ENCODE results near the gene OASL. TPM values are rescaled to one million over a fixed set of nuclear protein-coding genes. Genes with fewer than 3 reads are reported as not detected.

Gene OASL
- total RNA-seq, 4 donors from 2014 or later = 5.2 to 18.7 (median 11.5) TPM

- DNase-seq = peak; percentile 68
- peak overlapping the region; percentile 83 to 93 (median 89) for H3K27ac ChIP-seq
- in situ Hi-C loops (cut with MboI; ENCODE audit: low pct_ligation_motif_present in 1 of 4, low pct_unique_long_range_greater_than_20kb in 1 of 4, low sequenced_read_pairs in 3 of 4) = no loop called here
Observed at GRCh38 chr12:120979862-120980696, 59.0 kb downstream of the OASL start.

GRCh38 chr12:120979220-120979861 is 59.7 kb downstream of the OASL start:
- intact Hi-C loops (cut with DNase I; ENCODE audit: low total_unique reads) (no loop called here), in situ Hi-C loops (cut with MboI; ENCODE audit: low pct_ligation_motif_present in 1 of 4, low pct_unique_long_range_greater_than_20kb in 1 of 4, low sequenced_read_pairs in 3 of 4) (no loop called here)
- peaks cover 0 to under 1% (median 0%) of the 10 kb centered on the region in 4 donors for H3K36me3 ChIP-seq
- H3K4me1 ChIP-seq = peaks cover 0 to 46% (median 22%) of the 10 kb centered on the region in 4 donors
- H3K27ac ChIP-seq = peak overlapping the region; percentile 83 to 93 (median 89)
- H3K27me3 ChIP-seq = no peaks in the 10 kb centered on the region
- H3K4me3 ChIP-seq = peak overlapping the region; percentile 0 to 58 (median 52)
- 40 to 48% methylated on average over 2 to 10 of the region's 10 CpGs for WGBS, 2 donors (ENCODE audit: low coverage in 1 of 2)
- H3K9me3 ChIP-seq = no peaks in the 10 kb centered on the region
- peak in 1 of 5 experiments; percentile 16 for TF ChIP-seq CTCF (IDR thresholded peaks at IDR 0.05)
- no peak for TF ChIP-seq EP300 (IDR thresholded peaks at IDR 0.05; ENCODE audit: low read depth)
- no peak for DNase-seq

More at GRCh38 chr12:120979862-120980696, 59.0 kb downstream of the OASL start:
- whole genome bisulfite sequencing, 2 donors (ENCODE audit: low coverage in 1 of 2) = 42% methylated on average over 11 of the region's 11 CpGs; no CpG with 5 or more reads in 1 of the 2 donors
- intact Hi-C loops (cut with DNase I; ENCODE audit: low total_unique reads) = no loop called here
- TF ChIP-seq POLR2AphosphoS5 (IDR thresholded peaks at IDR 0.05) (no peak), POLR2A (IDR thresholded peaks at IDR 0.05) (no peak), CTCF (IDR thresholded peaks at IDR 0.05) (no peak), EP300 (IDR thresholded peaks at IDR 0.05; ENCODE audit: low read depth) (no peak)
- Histone ChIP-seq H3K9me3 (no peaks in the 10 kb centered on the region), H3K27me3 (no peaks in the 10 kb centered on the region), H3K36me3 (no peaks in the 10 kb centered on the region), H3K4me3 (peak overlapping the region; percentile 16 to 58 (median 52)), H3K4me1 (peaks cover 0 to 53% (median 25%) of the 10 kb centered on the region in 4 donors)

- peak; percentile 74 for DNase-seq
- H3K27me3 ChIP-seq = no peaks in the 10 kb centered on the region
- H3K9me3 ChIP-seq = no peaks in the 10 kb centered on the region
- intact Hi-C loops (cut with DNase I; ENCODE audit: low total_unique reads) (no loop called here), in situ Hi-C loops (cut with MboI; ENCODE audit: low pct_ligation_motif_present in 1 of 4, low pct_unique_long_range_greater_than_20kb in 1 of 4, low sequenced_read_pairs in 3 of 4) (no loop called here)
- TF ChIP-seq CTCF (IDR thresholded peaks at IDR 0.05) = no peak
- peak; percentile 44 to 78 (median 74) for TF ChIP-seq POLR2AphosphoS5 (IDR thresholded peaks at IDR 0.05)
- peak; percentile 52 for TF ChIP-seq POLR2A (IDR thresholded peaks at IDR 0.05)
- TF ChIP-seq EP300 (IDR thresholded peaks at IDR 0.05; ENCODE audit: low read depth) = no peak
- peaks cover 0 to 5% (median 0%) of the 10 kb centered on the region in 4 donors for H3K36me3 ChIP-seq
- WGBS, 2 donors (ENCODE audit: low coverage in 1 of 2) = 58% methylated on average over 25 of the region's 40 CpGs; no CpG with 5 or more reads in 1 of the 2 donors
- peak within 1 kb of the TSS; percentile 83 to 93 (median 89) for H3K27ac ChIP-seq
- peak within 1 kb of the TSS; percentile 20 to 58 (median 52) for H3K4me3 ChIP-seq
- H3K4me1 ChIP-seq = peaks cover 0 to 38% (median 17%) of the 10 kb centered on the region in 4 donors
Observed at GRCh38 chr12:120978296-120979219, 60.5 kb downstream of the OASL start, which contains the start of gene HNF1A. Gene HNF1A (plus strand): TSS chr12:120978543. CDS start chr12:120978769, 226 bp downstream.
